NCI-H2029 (cell line): ENCODE data around the gene SOWAHC.
A peak's percentile ranks its signal among the peaks of the same experiment; 100 is the strongest.
"Not testable (repeated sequence)": the region's sequence is repeated elsewhere in the genome, so short reads cannot be mapped to it uniquely, and the experiment has no call there.

ENCODE experiments used
- DNase-seq: peaks from one replicate; lab custom pipeline; 2025; lab: John Stamatoyannopoulos, UW

Gene SOWAHC

DNA sequence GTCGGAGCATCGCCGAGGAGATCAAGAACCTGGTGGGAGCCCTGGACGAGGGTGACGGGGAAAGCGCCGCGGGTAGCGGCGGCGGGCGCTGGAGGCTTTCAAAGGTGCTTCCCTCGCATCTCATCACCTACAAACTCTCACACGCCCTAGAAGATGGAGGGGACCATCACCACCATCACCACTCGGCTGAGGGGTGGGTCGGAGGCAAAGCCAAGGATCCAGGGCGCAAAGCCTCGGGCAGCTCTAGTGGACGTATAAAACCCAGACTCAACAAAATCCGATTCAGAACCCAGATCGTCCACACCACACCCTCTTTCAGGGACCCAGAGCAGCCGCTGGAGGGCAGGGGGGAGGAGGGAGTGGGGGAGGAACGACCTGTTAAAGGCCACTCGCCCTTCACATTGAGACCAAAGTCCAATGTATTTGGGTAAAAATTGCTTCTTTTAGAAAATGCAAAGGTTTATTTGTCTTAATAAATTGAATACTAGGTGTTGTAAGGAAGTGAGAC is 1.5 kb downstream of the SOWAHC start:
- DNase-seq, result no peak

DNA sequence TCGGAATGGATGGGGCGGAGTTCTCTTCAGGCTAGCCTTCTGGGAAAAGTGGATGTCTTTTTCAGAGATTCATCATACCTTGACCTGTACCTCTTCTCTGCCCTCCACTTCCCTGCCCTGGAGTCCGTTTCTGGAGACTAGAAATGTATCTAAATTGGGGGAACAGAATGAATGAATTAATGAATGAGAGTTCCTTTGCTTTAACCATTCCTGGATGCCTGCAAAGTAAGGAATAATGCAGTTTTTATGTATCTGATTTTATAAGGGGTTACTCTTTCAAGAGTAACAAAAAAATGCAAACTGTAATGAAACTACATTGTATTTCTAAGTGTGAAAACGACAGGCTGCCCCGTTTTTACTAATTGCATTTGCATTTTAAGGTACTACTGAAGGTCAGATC is 2.0 kb downstream of the SOWAHC start:
- no peak for DNase-seq

DNA sequence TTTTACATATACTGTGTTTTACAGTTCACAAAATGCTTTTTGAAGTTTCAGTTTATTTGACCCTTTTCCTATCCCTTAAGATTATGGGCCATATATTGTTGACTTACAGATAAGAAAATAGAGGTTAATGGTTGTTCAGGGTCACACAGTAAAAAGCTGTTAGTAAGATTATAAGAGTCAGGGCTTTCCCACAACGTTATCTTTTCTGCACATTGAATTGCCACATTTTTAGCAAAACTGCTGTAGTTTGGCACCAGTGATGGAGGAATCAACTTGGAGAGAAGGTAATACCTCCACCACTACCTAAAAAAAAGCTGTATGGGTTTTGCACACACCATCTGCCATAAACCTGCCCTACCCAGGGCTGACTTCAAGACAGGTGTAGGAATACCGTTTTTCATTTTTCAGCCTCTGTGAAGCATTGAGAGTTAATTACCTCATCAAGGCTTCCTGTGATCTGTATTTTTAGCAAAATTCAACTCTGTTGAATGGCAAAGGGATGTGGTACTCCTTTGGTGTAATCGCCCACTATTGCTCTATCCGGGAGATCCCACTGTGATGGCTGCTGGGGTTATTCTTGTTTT is 5.0 kb downstream of the SOWAHC start:
- no peak for DNase-seq

GRCh38 chr2:109623297-109623696 is 9.1 kb downstream of the SOWAHC start:
- no peak for DNase-seq

DNA sequence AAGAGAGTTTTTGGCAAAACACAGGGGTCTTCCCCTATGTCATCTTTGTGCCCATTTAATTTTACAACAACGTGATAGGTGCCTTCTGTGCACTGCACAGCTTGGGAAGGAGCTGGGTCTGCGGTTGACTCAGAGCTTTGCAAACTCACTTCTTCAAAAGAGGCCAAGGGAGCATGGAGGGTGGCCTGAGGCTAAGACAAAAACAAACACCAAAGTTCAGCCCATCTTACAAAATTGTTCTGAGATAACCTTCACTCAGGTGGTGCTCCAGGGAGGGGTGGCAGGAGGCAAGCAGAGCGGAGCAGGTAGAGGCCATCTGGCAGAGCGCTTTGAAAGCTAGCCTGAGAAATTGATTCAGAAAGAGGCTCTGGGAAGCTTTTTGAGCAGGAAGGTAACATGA is 9.8 kb downstream of the SOWAHC start:
- DNase-seq, result no peak

DNA sequence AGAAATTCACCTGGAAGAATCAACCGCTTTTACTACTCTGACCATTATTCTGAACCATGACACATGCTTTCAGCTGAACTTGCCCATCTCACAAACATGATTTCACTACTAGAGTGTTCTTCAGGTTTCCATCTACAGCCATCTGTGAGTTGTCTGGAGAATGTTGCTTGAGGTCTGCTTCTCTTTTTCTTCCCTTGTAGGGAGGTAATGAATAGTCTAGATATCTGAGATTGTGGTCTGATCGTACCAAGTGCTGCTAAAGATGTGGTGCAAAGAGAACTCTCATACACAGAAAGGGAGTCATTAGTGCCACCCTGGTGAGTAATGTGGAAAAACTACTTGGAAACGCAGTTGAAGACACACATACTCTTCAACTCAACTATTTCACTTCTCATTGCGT is 10.2 kb downstream of the SOWAHC start:
- DNase-seq, result no peak

DNA sequence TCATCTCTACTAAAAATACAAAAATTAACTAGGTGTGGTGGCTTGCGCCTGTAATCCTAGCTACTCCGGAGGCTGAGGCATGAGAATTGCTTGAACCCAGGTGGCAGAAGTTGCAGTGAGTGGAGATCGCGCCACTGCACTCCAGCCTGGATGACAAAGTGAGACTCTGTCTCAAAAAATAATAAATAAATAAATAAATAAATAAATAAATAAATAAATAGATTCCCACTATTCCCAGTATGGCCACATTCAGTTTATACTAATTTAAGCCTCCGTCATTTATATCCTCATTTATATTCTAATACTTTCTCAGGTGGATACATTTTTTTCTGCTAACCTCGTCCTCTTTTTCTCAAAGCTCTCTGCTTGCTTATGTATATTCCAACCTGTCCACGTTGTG is 14.2 kb downstream of the SOWAHC start:
- not testable (repeated sequence) for DNase-seq

DNA sequence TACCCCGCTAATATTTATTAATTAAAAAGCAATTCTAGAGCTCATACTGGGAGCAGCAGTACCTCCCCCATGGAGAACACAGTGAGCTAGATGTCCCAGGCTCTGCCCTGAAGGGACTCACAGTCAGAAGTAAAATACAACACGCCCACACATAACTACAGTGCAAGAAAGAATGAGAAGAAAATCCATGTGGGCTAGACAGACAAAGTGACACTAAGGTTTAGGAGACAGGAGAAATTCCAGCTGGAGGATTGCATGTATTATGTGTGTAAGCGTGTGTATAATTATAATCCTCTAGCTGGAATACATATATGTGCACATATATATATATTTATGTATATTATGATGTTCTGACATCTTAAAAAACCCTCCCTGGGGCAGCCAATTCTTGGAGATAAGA is 15.7 kb downstream of the SOWAHC start:
- DNase-seq, result no peak

DNA sequence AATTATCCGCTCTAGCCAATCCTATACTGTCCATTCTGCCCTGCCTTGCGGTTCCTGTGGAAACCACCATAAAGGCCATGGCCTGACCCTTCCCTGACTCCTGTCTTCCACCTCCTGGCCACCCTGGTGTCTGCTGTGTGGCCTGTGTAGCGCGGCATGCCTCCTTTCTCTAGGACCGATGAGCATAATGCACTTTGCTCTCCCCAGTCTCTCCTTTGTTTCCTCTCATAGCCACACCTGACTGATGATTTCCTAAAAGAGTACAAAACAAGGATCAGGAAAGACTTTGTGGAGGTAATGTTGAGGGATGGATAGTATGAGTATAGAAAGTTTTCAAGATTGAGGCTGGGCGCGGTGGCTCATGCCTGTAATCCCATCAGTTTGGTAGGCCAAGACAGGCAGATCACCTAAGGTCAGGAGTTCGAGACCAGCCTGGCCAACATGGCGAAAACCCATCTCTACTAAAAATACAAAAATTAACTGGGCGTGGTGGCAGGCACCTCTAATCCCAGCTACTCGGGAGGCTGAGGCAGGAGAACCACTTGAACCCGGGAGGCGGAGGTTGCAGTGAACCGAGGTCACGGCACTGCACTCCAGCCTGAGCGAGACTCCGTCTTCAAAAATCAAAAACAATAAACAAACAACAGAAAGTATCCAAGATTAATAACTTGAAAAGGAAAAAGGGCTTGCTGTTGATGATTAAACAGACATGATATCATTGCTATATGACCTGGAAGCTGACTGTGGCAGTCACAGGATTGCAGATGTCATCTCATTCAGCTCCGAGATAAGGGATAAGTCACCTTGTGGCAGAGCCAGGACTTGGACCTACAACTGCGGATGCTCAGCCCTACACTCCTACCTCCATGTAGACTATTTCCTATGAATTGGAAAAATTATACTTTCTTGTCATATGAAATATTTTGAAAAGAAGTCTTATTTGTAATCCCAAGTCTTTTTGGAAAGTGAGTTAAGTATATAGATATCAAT is 16.6 kb downstream of the SOWAHC start:
- no peak for DNase-seq

- no peak for DNase-seq
Observed at GRCh38 chr2:109631741-109632140, 17.6 kb downstream of the SOWAHC start.

- DNase-seq, result no peak
Observed at GRCh38 chr2:109632158-109632789, 18.1 kb downstream of the SOWAHC start.

DNA sequence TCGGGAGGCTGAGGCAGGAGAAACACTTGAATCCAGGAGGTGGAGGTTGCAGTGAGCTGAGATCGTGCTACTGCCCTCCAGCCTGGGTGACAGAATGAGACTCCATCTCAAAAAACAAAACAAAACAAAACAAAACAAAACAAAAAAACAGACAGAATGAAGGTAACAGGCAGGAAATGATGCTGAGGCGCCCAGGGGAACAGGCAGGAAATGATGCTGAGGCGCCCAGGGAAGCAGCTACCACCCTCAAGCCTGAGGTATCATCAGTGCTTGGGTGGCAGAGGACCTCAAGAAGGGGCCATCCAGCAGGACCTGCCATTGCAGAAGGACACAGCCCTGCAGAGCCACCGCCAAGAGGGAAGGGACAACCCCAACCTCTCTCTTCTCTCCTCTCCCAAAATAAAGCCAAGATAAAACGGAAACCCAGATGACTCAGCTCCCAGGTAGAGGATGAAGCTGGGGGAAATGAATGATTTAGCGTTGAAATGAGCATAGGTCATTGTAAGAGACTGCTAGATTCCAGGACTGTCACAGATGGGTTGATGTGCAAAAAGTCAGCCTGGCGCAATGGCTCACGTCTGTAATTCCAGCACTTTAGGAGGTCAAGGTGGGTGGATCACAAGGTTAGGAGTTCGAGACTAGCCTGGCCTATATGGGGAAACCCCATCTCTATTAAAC is 19.3 kb downstream of the SOWAHC start:
- no peak for DNase-seq

DNA sequence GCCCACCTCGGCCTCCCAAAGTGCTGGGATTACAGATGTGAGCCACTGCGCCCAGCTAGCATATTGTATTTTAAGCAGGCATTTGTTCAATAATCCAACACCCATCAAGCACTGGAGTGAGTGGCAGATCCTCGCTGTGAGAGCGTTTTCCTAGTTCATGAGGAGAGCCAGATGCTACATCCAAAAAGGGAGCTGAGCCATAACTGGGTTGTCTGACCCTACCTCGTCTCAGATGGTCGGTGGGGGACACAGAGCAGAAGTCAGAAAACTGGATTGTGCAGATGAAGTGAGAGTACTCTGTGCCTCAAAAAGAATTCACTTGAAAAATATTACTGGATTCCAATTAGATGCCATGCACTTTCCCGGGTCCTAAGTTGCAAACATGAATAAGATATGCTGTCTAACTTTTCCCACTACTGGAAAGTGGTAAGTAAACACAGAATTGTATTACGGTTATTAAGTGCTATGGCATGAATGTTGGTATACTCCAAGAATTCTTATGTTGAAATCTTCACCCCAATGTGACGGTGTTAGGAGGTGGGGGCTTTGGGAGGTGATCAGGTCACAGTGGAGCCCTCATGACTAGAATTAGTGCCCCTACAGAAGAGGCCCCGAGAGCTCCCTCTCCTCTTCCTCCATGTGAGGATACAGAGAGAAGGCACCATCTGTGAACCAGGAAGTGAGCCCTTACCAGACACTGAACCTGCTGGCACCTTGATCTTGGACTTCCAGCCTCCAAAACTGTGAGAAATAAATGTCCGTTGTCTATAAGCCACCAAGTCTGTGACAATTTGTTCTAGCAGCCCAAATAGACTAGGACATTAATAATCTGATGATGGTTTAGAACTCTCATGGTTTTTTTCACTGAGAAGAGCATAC is 21.5 kb downstream of the SOWAHC start:
- DNase-seq, result no peak

GRCh38 chr2:109636317-109636716 is 22.2 kb downstream of the SOWAHC start:
- no peak for DNase-seq

- DNase-seq, result no peak
Observed at GRCh38 chr2:109637749-109638570, 23.8 kb downstream of the SOWAHC start.

GRCh38 chr2:109638795-109639194 is 24.6 kb downstream of the SOWAHC start:
- peak; percentile 51 for DNase-seq

GRCh38 chr2:109640000-109640399 is 25.8 kb downstream of the SOWAHC start:
- not testable (repeated sequence) for DNase-seq

DNA sequence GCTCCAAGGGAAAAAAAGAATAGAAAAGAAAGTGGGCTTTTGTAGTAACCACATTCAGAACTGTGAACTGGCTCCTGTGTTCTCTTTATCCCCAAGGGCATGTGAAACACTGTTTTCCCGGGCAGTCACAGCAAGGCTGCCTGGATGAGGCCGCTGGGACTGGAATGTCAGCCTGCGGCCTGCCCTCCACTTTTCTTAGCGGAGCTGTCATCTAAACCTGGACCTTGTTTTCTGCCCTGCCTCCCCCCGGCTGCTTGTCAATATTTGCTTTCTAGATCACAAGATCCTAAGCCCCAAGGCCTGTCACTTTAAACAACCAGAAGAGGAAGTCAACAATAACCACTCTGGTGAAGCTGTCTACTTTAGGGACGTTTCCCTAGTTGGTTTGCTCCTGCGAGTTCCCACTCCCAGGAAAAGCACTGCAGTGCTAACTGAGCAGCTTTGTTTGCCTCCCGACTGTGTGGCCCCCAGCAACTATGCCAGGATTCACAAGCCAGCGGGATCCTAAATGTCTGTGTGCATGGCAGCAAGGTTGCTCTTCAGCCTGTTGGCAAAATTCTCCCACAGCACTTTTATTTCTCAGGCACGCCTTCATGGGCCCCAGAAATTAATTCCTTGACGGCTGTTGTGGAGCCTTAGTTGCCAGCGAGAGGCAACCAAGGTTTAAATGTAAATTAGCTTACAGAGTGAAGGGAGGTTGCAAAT is 30.6 kb downstream of the SOWAHC start:
- DNase-seq, result peak; percentile 57

DNA sequence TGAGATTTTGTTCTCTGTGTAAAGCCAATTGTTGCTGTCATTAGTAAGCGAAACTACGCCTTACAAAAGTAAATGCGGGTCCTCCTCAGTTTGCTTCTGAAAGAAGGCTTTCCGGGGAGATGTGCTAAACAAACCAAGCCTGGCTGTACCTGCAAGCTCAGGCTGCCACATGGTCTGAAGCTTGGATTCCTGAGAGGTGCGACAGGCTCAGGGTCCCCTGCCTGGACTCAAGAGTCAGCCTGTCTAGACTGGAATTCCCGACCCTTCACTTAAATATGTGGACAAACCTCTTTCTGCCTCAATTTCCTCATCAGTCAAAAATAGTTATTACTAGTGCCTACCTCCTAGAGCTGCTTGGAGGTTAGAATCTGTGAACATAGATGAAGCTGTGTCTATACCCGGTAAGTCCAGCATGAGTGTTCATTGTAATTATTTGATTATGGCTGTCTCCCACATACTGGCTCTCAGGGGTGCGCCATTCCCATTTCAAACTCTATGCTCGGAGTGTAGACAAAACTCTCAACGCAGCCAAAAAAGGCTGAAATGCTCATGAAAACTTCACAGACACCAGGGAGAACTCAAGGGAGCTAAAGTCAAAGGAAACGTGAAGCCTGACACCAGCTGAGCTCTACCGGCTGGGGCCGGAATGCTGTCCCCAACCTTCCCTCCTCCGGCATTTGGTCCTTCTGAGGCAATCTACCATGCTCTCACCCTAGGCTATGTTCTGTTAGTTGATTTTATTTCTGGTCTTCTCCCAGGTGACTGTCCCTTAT is 31.4 kb downstream of the SOWAHC start:
- DNase-seq, result no peak
